GM21515 (cell line): ENCODE results near the gene TMC8.
"Not testable (repeated sequence)": the region's sequence is repeated elsewhere in the genome, so short reads cannot be mapped to it uniquely, and the experiment has no call there.

Experiments used
- ATAC-seq: cut with Tn5 transposase; IDR thresholded peaks from one replicate; pipeline ENCODE4 v1.9.1; 2021; ENCODE audit not compliant: unreplicated experiment

TMC8 gene, protein sequence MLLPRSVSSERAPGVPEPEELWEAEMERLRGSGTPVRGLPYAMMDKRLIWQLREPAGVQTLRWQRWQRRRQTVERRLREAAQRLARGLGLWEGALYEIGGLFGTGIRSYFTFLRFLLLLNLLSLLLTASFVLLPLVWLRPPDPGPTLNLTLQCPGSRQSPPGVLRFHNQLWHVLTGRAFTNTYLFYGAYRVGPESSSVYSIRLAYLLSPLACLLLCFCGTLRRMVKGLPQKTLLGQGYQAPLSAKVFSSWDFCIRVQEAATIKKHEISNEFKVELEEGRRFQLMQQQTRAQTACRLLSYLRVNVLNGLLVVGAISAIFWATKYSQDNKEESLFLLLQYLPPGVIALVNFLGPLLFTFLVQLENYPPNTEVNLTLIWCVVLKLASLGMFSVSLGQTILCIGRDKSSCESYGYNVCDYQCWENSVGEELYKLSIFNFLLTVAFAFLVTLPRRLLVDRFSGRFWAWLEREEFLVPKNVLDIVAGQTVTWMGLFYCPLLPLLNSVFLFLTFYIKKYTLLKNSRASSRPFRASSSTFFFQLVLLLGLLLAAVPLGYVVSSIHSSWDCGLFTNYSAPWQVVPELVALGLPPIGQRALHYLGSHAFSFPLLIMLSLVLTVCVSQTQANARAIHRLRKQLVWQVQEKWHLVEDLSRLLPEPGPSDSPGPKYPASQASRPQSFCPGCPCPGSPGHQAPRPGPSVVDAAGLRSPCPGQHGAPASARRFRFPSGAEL

GRCh38 chr17:78130437-78131101 is at the start of gene TMC8:
TSS of gene TMC8 (plus strand) at chr17:78130771. CDS start at chr17:78131589, 818 bp downstream.
- peak; percentile 23 for ATAC-seq

DNA sequence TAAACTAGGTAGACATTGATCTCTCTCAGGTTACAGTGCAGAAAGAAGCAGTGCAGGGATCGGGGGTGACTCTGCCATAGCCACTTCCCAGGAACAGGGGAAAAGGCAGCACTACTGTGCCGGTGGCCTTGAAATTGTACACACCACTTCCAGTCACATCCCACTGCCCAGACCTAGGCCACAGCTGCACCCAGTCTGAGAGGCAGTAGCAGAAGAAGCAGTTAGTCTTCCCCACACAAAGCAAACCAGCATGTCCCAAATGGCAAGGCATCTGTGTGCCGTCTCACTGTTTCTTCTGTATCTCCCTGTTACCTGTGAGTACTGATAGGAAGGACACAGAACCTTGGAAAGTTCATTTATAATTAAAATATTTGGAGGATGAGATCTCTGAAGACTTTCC is 49.0 kb upstream of the TMC8 start:
- no peak for ATAC-seq

GRCh38 chr17:78082355-78082872 is 48.2 kb upstream of the TMC8 start:
- ATAC-seq = not testable (repeated sequence)

DNA sequence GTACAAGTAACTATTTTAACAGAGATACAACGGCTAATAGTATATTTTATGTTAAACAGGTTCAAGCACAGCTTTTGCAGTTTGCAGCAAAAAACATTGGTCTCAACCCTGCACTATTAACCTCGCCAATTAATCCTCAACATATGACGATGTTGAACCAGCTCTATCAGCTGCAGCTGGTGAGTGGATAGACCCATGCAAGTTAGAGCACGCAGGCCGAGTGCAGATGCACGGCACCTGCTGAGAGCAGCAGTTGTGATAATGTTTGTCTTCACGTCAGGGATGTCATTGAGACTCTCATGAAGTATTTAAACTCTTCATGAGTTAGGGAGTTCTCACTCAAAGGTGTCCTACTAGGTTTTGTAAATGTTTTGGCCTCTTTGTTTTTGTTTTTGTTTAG is 47.6 kb upstream of the TMC8 start:
- no peak for ATAC-seq

DNA sequence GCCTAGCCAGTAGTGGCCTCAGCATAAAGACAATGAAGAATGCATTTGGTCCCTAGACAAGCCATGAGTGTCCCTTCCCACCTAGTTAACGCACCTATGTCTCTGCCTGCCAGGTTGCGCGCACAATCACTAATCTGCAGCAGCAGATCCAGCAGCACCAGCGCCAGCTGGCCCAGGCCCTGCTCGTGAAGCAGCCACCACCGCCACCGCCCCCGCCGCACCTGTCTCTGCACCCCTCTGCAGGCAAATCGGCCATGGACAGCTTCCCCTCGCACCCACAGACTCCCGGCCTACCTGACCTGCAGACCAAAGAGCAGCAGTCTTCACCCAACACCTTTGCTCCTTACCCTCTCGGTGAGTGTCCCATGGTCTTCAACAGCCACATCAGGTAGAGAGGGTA is 43.8 kb upstream of the TMC8 start:
- no peak for ATAC-seq

- ATAC-seq = no peak
These were observed 42.0 kb upstream of the TMC8 start for GRCh38 chr17:78088529-78088928.

- ATAC-seq = no peak
These were observed 40.8 kb upstream of the TMC8 start for GRCh38 chr17:78089576-78090281.

- ATAC-seq = no peak
These were observed 37.7 kb upstream of the TMC8 start for GRCh38 chr17:78092794-78093324.

DNA sequence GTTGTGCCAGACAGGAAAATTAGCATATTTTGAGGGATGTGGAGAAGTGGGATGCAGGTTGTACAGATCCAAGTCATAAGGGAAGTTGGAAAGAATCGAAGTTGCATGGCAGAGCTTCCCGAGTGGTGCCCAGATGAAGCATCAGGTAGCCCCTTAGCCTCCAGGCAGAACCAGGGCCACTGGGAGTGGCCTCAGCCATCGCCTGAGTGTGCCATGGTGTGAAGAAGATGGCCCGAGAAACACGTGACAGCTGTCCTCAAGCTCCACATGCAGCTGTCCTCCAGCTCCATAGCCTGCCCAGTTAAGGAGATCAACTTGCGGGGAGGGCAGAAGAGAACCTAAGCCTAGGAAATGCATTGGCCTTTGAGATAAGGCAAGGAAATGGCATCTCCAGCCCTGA is 35.5 kb upstream of the TMC8 start:
- no peak for ATAC-seq

GRCh38 chr17:78096093-78096492 is 34.5 kb upstream of the TMC8 start:
- ATAC-seq = no peak

DNA sequence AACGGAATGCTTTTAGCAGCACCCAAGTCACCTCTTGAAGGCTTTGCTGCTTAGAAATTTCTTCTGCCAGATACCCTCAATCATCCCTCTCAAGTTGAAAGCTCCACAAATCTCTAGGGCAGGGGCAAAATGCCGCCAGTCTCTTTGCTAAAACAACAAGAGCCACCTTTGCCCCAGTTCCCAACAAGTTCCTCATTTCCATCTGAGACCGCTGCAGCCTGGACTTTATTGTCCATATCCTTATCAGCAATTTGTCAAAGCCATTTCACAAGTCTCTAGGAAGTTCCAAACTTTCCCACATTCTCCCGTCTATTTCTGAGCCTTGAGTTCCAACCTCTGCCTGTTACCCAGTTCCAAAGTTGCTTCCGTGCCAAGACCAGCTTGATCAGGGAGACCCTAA is 29.5 kb upstream of the TMC8 start:
- no peak for ATAC-seq

DNA sequence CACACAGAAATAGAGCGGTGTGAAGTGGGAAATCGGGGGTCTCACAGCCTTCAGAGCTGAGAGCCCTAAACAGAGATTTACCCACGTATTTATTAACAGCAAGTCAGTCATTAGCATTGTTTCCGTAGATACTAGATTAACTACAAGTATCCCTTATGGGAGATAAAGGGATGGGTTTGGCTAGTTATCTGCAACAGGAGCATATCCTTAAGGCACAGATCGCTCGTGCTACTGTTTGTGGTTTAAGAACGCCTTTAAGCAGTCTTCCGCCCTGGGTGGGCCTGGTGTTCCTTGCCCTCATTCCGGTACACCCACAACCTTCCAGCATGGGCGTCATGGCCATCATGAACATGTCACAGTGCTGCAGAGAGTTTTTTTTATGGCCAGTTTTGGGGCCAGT is 29.0 kb upstream of the TMC8 start:
- no peak for ATAC-seq

DNA sequence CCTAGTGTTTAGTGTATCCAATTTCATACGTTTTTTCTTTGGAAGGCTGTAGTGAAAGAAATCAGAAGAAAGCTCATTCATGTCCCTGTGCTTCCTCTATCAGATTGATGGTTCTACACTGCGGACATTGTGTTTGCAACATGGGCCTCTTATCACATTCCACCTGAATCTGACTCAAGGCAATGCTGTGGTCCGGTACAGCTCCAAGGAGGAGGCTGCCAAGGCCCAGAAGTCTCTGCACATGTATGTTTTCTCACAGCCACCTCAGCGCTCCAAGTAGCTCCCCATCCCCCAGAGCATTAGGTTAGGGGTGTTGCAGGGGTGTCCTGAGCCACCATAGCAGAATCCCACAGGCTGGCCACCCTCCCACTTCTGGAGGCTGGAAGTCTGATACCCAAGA is 27.3 kb upstream of the TMC8 start:
- ATAC-seq = no peak

DNA sequence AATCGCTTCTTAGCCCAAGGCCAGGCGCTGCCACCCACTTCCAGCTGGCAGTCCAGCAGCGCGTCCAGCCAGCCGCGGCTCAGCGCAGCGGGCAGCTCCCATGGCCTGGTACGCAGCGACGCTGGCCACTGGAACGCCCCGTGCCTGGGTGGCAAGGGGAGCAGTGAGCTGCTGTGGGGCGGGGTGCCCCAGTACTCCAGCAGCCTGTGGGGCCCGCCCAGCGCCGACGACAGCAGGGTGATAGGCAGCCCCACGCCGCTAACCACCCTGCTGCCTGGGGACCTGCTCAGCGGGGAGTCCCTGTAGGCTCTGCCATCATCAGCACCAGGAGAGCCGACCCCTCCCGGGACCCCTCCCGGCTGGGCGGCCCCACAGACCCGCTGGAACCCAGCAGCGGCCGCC is 26.0 kb upstream of the TMC8 start:
- ATAC-seq = no peak

- ATAC-seq = no peak
These were observed 25.5 kb upstream of the TMC8 start for GRCh38 chr17:78105101-78105500.

DNA sequence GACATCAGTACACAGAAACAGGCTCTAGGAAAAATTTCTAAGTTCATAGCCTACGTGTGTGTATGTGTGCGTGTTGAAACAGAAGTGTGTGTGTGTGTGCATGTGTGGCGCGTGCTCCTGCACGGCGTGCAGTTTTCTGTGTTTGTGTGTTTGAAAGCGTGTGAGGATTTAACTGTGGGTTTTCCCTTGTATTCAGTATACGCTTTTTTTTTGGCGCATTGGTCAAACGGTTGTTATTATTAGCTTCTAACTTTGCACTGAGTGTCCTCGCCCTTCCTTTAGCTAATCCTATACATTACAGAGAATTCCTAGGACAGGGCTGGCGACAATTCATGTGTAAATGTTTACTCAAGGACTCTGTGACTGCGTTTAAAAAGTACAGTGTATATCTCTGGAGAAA is 25.0 kb upstream of the TMC8 start:
- no peak for ATAC-seq

- ATAC-seq = no peak
These were observed 24.4 kb upstream of the TMC8 start for GRCh38 chr17:78106211-78106610.

- ATAC-seq = no peak
These were observed 23.1 kb upstream of the TMC8 start for GRCh38 chr17:78107457-78107856.

DNA sequence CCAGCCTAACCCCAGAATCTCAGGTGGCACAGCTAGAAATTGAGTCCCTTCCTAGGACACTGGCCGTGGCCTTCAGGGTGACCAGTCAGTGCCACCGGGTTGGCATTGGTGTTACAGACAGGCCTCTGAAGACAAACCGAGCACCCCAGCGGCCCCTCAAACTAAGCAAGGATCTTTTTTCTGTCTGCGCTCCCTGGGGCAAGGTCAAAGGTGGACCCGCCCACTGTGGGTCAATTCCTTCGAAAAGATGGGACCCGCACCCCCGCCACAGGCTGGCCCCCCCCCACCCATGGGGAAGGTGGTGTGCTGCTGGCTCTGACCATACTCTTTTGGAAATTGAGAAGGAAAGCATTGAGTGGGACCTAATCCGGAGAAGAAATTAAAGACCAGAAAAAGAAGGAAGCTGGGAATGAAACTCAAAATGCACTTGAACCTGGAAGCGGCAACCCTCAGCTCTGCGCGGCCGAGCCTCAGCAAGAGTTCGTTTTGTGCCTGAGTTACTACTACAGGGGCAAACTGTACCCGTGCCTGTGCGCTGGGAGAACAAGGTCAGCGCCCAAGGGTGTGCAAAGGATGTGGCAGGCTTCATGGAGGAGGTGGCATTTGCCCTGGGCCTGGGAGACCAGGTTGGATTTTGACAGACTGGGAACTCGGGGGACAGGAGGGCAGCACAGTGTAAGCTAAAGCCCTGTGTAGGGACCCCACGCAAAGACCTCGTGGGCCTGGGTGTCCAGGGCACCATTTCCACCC is 22.4 kb upstream of the TMC8 start:
- no peak for ATAC-seq
